Stimulated activated CD8-positive, alpha-beta memory T cell treated with anti-CD3 and anti-CD28 coated beads, Interleukin-4, amount 100 ng/mL, for 24 hours (primary cell): ENCODE results near the gene TPPP2.

Source experiments
- DNase-seq: peaks from one replicate; pipeline ENCODE4 v3.0.0-alpha.2; 2020; ENCODE audit warnings: low read depth

The TPPP2 gene

GRCh38 chr14:21077672-21078071 is 47.7 kb downstream of the TPPP2 start:
- no peak for DNase-seq

DNA sequence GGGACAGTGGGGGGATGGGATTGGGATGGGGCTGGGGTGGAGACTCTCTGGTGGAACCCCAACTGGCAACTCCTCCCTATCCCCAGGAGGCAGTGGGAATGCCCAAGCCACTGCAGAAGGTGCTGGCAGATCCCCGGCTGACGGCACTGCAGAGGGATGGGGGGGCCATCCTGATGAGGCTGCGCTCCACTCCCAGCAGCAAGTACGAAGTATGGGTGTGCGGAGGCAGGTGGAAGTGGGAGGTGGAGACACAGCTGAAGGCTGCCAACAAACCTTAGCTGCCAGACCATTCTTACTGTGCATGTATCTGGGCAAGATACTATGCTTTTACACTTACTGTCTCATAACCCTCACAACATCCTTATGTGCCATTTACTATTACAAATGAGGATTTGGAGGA is 48.3 kb downstream of the TPPP2 start:
- no peak for DNase-seq

DNA sequence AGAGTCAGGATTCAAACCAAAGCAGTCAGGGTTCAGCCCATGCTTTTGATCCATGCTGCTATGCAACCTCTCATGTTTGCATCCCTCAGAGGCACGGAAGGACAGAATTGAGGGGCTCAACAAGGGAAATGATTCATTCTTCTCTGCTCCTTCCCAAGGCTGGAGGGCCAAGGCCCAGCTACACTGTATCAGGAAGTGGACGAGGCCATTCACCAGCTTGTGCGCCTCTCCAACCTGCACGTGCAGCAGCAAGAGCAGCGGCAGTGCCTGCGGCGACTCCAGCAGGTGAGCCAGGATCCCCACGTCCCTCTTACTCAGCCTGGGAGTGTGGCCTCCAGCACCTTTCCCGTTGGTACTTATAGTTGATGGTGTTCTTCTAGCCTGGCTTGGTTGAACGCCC is 48.7 kb downstream of the TPPP2 start:
- no peak for DNase-seq

DNA sequence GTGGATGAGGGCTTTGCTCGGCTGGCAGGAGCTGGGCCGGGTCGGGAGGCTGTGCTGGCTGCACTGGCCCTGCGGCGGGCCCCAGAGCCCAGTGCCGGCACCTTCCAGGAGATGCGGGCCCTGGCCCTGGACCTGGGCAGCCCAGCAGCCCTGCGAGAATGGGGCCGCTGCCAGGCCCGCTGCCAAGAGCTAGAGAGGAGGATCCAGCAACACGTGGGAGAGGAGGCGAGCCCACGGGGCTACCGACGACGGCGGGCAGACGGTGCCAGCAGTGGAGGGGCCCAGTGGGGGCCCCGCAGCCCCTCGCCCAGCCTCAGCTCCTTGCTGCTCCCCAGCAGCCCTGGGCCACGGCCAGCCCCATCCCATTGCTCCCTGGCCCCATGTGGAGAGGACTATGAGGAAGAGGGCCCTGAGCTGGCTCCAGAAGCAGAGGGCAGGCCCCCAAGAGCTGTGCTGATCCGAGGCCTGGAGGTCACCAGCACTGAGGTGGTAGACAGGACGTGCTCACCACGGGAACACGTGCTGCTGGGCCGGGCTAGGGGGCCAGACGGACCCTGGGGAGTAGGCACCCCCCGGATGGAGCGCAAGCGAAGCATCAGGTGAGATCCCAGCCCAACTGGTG is 51.6 kb downstream of the TPPP2 start:
- no peak for DNase-seq
